Measurements from ENCODE around the gene MTX2. TPM values are rescaled to one million over a fixed set of nuclear protein-coding genes. Genes with fewer than 3 reads are reported as not detected.
A peak's percentile ranks its signal among the peaks of the same experiment; 100 is the strongest.
"Not testable (repeated sequence)": the region's sequence is repeated elsewhere in the genome, so short reads cannot be mapped to it uniquely, and the experiment has no call there.

MTX2 gene
- polyA plus RNA-seq, 4 donors, result 81.0 to 109 (median 90.4) TPM

DNA sequence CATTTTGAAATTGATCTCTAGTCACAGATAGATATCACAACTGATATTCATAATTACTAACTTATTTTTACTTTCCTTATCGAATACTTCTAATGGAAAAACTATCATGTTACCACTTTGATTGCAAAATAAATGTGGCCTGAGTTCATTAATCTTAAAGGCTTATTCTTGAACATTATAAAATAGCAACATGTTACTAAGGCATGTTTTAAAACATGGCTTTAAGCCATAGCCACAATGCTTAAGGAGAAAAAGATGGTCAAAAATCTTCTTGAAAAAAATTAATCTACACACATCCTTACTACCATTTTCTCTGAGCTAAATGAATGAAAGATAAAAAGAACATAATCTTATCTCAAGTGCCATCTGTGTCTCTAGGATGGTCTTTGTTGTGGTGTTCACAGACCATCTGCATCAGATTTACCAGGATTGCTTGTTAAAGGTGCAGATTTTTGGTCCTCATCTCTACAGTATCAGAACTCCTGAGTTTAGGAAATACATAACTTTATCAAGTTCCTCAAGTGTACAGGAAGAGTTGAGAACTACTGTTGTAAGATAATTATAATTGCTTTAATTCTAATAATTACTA is 15.3 kb downstream of the MTX2 start:
- DNase-seq (ENCODE audit: low read depth in 4 of 4, low spot score in 2 of 4), result no peak

DNA sequence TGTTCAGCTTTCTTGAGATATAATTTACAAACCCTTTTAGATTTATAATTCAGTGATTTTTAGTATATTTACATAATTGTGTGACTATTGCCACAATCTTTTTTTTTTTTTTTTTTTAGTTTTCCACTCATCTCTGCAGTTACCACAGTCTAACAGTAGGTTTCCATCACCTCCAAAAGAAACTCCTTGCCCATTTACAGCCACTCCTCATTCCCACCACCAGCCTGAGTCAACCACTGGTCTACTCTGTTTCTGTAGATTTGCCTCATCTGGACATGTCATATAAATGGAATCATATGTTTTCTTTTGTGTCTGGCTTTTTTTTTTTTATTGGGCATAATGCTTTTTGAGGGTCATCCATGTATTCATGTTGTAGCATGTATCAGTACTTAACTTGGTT is 16.1 kb downstream of the MTX2 start:
- no peak for DNase-seq (ENCODE audit: low read depth in 4 of 4, low spot score in 2 of 4)

DNA sequence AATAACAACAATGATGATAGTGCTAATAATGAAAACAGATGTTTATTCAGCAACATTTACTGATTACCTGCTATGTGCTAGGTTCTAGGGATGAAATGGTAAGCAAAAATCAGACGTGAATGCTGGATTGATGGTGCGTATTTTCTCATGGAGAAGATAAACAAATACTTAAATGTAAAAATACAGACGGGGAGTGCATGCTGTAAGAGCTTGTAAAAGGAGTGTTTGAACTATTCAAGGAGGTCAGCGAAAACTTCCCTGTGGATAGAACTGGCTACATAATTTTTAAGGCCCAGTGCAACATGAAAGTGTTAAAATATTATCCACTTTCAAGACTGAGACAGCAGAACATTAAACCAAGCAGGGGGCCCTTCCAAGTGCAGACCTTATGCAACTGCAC is 22.1 kb downstream of the MTX2 start:
- no peak for DNase-seq (ENCODE audit: low read depth in 4 of 4, low spot score in 2 of 4)

DNA sequence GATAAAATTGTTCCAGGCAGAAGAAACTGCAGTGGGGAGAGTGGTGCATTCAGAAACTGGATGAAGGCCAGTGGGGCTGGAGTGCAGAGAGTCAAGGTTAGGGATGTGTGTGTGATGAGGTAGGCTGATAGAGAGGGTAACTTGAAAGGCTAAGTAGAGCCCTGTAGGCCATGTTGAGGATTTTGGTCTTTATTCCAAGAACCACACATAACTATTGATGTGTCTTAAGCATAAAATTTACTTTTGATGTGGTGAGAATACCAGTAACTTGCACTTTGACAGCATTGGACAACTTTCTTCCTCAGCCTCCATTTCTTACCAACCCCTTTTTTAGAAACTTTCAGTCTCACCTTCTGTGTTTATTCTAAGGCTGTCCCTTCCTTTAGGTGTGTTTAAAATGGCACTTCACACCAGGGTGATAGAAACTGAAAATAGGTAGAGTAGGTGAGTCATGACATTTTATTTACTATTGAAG is 22.6 kb downstream of the MTX2 start:
- no peak for DNase-seq (ENCODE audit: low read depth in 4 of 4, low spot score in 2 of 4)

DNA sequence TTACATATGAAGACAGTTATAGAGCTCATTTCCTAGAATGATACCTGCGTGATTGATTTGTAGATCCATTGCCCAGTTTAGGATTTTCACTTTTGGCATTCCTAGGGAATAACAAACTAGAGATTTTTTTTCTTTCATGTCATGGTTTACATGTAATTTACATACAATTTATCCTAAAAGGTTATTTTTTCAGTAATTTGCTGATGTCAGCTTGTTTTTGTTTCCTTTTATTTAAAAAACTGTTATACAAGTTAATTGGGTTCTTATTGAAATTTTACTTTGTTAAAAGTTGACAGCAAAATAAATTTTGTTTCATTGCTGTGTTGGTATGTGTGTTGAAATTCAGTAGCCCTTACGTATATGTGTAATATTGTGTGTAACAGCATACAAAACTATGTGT is 23.4 kb downstream of the MTX2 start:
- no peak for DNase-seq (ENCODE audit: low read depth in 4 of 4, low spot score in 2 of 4)

DNA sequence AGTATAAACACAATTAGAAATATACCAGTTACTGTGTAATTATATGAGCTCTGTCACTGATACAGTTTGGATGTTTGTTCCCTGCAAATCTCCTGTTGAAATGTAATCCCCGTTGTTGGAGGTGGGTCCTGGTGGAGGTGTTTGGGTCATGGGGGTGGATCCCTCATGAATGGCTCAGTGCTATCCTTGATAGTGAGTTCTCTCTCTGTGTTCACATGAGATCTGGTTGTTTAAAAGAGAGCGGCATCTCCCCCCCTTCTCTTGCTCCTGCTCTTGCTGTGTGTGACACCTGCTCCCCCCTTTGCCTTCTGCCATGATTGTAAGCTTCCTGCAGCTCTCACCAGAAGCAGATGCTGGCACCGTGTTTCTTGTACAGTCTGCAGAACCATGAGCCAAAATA is 24.1 kb downstream of the MTX2 start:
- DNase-seq (ENCODE audit: low read depth in 4 of 4, low spot score in 2 of 4), result no peak

DNA sequence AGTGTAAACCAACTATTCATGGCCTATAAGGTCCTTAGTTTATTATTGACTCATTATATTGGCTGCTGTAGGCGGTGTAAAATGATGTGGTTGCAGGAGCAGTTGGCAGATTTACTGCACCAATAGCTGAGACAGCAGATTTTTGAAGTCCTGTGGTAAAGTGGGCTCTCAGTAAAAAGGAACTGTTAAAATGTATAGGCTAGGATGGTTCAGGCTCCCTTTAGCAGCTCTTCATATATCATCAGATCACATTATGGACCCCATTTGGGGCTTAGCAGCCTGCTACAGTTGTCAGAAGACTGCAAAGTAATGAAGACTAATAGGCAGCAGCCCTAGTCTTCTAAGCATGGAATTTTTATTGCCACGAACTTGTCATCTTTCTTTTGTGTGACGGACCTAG is 27.8 kb downstream of the MTX2 start:
- DNase-seq (ENCODE audit: low read depth in 4 of 4, low spot score in 2 of 4), result no peak

DNA sequence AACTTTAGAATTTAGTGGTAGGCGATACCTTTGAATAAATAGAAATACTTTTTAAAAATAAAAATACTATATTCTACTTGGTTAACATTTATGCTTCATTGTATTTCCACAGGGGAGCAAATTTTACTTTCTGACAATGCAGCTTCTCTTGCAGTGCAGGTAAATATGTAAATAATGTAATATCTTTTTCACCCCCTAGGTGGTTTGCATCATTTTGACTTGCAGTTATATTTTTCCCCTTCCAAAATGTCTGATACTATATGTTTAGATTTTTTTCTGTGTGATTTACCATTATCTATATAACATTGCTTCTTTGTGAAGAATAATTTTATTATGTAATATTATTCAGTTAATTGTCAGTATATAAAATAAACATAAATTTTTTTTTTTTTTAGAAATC is 28.5 kb downstream of the MTX2 start:
- no peak for DNase-seq (ENCODE audit: low read depth in 4 of 4, low spot score in 2 of 4)

DNA sequence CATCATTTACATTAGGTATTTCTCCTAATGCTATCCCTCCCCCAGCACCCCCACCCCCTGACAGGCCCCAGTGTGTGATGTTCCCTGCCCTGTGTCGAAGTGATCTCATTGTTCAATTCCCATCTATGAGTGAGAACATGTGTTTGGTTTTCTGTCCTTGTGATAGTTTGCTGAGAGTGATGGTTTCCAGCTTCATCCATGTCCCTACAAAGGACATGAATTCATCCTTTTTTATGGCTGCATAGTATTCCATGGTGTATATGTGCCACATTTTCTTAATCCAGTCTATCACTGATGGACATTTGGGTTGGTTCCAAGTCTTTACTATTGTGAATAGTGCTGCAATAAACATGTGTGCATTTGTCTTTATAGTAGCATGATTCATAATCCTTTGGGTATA is 36.8 kb downstream of the MTX2 start:
- not testable (repeated sequence) for DNase-seq (ENCODE audit: low read depth in 4 of 4, low spot score in 2 of 4)

DNA sequence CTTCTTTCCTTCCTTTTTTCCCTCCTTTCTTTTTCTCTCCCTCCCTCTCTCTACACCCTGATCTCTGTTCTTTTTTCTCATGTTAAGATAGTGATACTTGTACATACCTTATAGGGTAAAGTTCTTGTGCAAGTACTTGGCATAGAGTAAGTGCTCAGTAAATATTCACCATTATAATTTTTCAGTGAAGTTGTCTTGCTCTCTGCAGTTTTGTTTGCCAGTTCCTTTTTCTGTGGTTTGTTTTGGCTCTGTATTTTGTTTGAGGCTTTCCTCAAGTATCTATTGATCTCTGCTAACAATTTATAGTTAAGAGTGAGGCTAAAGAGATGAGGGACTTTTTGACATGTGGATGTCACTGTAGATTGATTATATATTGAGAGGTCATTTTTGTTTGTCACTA is 48.0 kb downstream of the MTX2 start:
- DNase-seq (ENCODE audit: low read depth in 4 of 4, low spot score in 2 of 4), result no peak

DNA sequence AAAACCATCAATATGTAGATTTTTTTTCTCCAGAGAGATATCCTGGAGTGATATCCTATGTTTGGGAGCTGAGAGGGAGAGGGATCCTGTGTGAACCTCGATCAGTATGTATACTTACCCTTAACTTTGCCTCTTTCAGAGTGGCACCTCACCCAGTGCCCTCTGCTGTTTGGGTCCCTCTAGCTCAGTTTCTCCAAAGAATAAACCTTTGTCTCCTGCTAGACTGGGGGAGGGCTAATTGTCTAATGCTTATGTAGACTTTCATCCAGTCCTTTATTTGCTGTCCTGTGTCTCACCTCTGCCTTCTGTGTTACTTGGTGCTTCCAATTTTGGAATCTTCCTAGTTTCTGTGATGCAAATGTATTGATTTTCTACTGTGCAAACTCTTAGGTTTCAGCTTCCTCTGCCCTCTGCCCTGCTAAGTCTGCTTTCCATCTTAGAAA is 48.4 kb downstream of the MTX2 start:
- no peak for DNase-seq (ENCODE audit: low read depth in 4 of 4, low spot score in 2 of 4)

DNA sequence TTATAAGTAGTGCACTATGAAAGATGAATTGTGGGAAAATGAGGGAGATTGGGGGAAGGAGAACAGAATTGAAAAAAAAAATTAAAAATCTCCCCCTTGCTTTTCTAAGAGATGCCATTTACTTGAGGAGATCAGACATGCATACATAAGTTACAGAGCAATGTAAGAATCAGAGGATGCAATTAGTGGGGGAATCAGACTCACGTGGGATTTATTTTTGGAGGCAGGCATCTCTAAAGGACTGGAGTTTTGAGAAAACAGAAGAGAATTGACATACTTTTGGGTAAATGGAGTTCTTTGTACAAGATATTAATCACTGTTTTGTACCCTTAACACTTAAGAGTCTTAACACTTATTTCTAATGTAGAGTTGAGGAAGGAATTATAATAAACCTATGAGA is 52.7 kb downstream of the MTX2 start:
- no peak for DNase-seq (ENCODE audit: low read depth in 4 of 4, low spot score in 2 of 4)

DNA sequence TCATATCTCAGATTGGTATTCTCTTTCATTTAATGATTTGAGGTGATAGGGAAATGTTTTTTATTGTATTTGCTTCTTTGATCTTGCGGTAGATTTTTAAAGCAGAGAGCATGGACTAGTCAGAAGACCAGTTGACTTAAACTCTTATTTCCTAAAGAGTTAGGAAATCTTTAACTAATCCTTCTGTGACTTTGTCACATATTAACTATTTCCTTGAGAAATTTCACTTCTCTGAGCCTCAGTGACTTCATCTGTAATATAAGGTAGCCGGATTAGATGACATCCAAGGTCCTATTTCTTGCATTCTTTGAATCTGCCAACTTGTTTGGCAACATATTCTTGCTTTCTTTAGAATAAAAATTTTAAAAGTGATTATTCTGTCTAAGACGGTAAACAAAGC is 55.6 kb downstream of the MTX2 start:
- DNase-seq (ENCODE audit: low read depth in 4 of 4, low spot score in 2 of 4), result peak in 1 of 4 donors; percentile 19

DNA sequence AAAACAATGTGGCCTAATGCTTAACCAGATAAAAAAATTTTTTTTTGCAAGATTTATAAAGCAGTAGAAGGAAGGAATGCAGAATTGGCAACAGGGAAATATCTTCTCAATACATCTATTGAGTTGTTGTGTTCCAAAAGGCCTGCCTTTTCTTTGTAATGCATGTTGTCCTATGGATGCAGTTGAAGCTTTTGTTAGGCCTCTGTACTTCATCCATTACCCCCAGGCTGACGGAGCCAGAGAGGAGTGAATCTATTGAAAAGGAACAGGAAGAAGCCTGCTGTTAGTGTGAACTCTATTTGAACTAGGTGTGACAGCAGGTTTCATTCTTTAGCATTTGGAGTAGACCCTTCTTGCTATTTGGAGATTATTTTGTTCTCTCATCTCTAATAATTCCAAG is 56.5 kb downstream of the MTX2 start:
- no peak for DNase-seq (ENCODE audit: low read depth in 4 of 4, low spot score in 2 of 4)

DNA sequence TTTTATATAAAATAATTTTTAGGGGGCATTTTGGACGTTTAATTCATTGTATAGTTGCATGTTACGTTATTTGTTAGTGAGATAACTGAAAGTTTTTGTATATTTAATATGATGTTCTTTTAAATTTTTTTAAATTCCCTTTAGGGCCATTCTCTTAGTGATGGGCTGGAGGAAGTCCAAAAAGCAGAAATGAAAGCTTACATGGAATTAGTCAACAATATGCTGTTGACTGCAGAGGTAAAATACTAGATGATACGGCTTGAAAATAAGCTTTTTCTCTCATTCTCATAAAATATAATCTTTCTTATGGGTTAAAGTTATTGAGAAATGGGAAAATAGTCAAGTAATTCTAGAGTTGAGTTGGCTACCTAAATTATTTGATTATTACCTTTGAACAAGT is 58.9 kb downstream of the MTX2 start:
- DNase-seq (ENCODE audit: low read depth in 4 of 4, low spot score in 2 of 4), result no peak

DNA sequence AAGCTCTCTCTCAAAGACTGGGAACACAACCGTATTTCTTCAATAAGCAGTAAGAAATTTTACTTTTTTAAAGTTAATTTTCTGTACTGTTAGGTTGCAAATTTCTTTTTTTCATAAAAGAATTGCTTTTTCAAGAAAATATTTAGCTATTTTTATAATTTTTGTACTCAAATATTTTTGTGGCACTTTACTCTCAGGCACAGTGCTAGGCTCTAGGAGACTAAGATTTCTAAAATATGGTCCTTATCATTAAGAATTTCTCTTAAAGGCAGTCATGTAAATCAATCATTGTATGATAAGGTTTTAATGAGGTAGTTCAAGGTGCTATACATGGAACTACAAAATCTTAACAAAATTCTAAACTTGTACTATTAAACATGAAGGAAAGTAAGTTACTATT is 61.4 kb downstream of the MTX2 start:
- no peak for DNase-seq (ENCODE audit: low read depth in 4 of 4, low spot score in 2 of 4)

DNA sequence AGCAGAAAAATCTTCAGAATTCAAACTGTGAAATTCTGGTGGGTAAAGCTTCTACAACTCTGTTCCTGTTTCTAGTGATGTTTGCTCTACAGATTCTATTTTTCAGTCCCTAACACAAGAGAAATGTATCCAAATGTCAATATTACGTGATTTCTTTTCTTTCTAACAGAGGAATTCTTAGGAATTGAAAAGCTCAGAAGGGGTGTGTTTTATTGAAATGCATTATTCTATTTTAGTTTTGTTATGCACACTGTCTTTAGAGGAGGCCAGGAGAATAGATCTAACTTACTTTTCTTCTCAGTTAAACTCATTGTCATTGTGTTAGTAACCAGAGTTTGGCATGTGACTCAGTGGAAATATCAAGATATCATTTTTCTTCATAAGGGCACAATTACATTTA is 62.4 kb downstream of the MTX2 start:
- DNase-seq (ENCODE audit: low read depth in 4 of 4, low spot score in 2 of 4), result no peak

DNA sequence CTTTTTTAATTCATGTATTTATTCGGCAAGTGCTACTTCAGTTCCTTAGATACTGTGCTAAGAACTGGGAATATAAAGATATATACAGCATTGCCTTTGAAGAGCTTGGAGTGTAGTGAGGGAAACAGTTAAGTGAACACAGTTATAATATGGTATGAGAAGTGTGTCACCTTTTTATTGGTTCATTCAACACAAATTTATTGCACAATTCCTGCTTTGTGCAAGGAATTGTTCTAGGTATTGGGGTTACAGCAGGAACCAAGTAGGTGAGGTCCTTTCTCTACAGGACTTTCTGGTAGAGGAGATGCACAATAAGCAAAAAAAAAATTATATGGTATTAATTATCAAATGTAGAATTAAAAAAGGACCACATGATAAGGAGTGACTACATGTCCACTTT is 65.5 kb downstream of the MTX2 start:
- DNase-seq (ENCODE audit: low read depth in 4 of 4, low spot score in 2 of 4), result no peak

DNA sequence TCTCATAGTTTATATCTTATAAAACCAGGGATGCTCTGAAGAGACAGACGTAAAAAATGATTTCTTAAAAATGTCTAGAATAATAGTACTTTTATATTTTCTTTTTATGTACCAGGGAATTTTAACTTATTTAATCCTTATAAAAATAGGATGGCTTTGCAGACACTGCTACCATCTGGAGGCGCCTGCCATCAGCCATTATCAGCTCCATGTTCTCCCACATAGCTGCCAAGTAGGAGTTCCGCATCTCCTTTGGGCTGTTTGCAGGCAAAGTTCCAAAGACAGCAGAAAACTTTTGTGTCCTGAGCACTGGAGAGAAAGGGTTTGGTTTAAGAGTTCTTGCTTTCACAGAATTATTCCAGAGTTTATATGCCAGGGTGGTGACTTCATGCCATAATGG is 69.2 kb downstream of the MTX2 start:
- DNase-seq (ENCODE audit: low read depth in 4 of 4, low spot score in 2 of 4), result no peak

DNA sequence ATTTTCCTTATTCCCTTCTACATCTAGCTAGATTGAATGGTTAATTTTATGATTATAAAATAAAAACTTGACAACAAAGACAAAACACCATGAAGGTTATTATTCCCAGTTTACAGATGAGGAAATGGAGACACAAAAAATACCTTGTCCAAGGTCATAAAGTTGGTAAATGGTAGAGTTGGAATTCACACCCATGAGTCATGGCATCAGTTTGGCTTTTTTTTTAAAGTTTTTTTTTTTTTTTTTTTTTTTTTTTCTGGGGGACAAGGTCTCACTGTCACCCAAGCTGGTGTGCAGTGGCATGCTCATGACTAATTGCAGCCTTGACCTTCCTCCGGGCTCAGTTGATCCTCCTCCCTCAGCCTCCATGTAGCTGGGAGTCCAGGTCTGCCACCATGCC is 70.0 kb downstream of the MTX2 start:
- DNase-seq (ENCODE audit: low read depth in 4 of 4, low spot score in 2 of 4), result no peak

DNA sequence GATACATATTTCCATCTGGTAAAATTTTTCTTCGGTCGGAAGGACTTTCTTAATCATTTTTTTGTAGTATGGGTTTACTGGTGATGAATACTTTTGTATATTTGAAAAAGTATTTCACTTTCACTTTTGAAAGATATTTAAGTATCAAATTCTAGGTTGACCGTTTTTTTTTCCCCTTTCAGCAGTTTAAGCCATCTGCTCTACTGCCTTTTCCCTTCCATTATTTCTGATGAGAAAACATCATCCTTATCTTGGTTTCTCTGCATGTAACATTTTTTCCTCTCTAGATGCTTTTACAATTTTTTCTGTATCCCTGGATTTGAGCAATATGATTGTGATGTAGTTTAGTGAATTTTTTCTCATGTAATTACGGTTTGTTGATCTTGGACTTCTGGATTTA is 87.0 kb downstream of the MTX2 start:
- DNase-seq (ENCODE audit: low read depth in 4 of 4, low spot score in 2 of 4), result no peak

DNA sequence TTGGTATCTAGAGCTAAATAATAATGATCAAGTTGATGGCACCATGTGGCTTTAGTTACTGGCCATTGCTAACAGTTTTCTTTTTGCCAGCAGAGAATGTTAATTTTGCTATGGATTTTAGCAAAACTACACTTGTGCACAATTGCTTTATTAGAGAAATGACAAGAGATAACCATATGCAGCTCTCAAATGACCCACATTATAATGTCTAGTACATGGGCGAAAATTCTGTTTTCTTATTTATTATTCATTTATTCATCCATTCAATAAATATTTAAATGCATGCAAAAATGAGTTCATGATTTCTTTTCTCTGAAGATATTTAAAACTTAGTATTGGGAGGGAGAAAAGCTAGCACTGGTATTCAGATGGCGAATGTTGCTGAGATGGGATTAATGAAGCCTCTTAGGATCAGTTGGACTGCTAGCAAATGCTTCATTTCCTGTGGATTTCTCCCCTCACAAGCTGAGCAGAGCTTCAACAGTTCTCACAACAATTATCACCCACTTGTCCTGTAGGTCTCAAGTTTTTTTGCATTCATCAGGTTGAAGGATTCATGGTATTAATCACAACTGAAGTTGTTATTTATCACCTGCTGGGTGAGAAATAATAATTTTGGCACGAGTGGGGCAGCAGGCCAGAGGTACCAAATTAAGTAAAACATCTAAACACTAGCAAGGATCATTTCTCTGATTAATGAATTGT is 95.2 kb downstream of the MTX2 start:
- DNase-seq (ENCODE audit: low read depth in 4 of 4, low spot score in 2 of 4), result no peak

DNA sequence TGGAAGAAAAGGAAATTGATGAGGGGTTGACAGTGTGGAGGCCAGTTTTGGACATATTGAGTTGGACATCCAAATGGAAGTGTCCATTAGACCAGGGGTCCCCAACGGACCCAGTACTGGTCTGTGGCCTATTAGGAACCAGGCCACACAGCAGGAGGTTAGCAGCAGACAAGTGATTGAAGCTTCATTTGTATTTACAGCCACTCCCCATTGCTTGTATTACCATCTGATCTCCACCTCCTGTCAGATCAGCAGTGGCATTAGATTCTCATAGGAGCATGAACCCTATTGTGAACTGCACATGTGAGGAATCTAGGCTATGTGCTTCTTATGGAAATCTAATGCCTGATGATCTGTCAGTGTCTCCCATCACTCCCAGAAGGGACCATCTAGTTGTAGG is 99.1 kb downstream of the MTX2 start:
- no peak for DNase-seq (ENCODE audit: low read depth in 4 of 4, low spot score in 2 of 4)

Data from left renal cortex interstitium (tissue), 4 donors.